Activated CD4-positive, alpha-beta memory T cell treated with anti-CD3 and anti-CD28 coated beads for 36 hours (primary cell): Measurements from ENCODE around the gene EHD4. TPM values are rescaled to one million over a fixed set of nuclear protein-coding genes. Genes with fewer than 3 reads are reported as not detected.

Experiments used
- CTCF ChIA-PET: fragments of 350-600 bp; sonication (Branson Sonifier 250); formaldehyde crosslinking; loops from one replicate; lab custom pipeline; 2021; ENCODE audit warnings: antibody characterized with exemption, inconsistent platforms; lab: Charles Lee
- POLR2A ChIA-PET: fragments of 350-600 bp; sonication (Branson Sonifier 250); formaldehyde crosslinking; loops from one replicate; lab custom pipeline; 2021; ENCODE audit warnings: antibody characterized with exemption; lab: Charles Lee
- DNase-seq: peaks from one replicate; pipeline ENCODE4 v3.0.0-alpha.2; 2020
- H3K27ac Mint-ChIP-seq: one replicate; pipeline ENCODE4 v1.8.0; 2021; ENCODE audit warnings: mixed read lengths
- H3K27me3 Mint-ChIP-seq: one replicate; pipeline ENCODE4 v1.8.0; 2021; ENCODE audit warnings: mixed read lengths
- H3K36me3 Mint-ChIP-seq: one replicate; pipeline ENCODE4 v1.8.0; 2021; ENCODE audit warnings: mixed read lengths
- H3K4me1 Mint-ChIP-seq: one replicate; pipeline ENCODE4 v1.8.0; 2021; ENCODE audit warnings: low read depth, mixed read lengths
- H3K4me3 Mint-ChIP-seq: one replicate; pipeline ENCODE4 v1.8.0; 2021; ENCODE audit warnings: mild to moderate bottlenecking, mixed read lengths
- H3K9me3 Mint-ChIP-seq: one replicate; pipeline ENCODE4 v1.8.0; 2021; ENCODE audit warnings: mixed read lengths
- intact Hi-C: fragments of 100-400 bp; cut with micrococcal nuclease; formaldehyde crosslinking; loops from one replicate; pipeline ENCODE4 v1.15.1; 2023
- total RNA-seq, 2 experiments: library from RNA; stranded (reverse); gene quantifications; one replicate each; pipeline ENCODE4 v1.2.3, GENCODE V29; 2021

Gene EHD4
- total RNA-seq, 2 experiments from 2014 or later, result 43.6 to 45.0 TPM

- no peaks in the 10 kb centered on the region for H3K27me3 Mint-ChIP-seq
- H3K36me3 Mint-ChIP-seq, result no peaks in the 10 kb centered on the region
- ChIA-PET CTCF (interaction anchor here (2.1 kb wide), 1 partner anchor 19 kb away, joined by 8 read pairs; no protein-coding TSS in a partner anchor), POLR2A (no interaction called here)
- H3K4me3 Mint-ChIP-seq, result no peak overlapping the region
- DNase-seq, result no peak
- intact Hi-C loops, result no loop called here
- no peaks in the 10 kb centered on the region for H3K9me3 Mint-ChIP-seq
- H3K4me1 Mint-ChIP-seq, result peaks cover 27% of the 10 kb centered on the region
- no peak overlapping the region for H3K27ac Mint-ChIP-seq
Observed at GRCh38 chr15:42009022-42009421, 36.7 kb upstream of the EHD4 start.

GRCh38 chr15:42007386-42007785, 35.0 kb upstream of the EHD4 start:
- Mint-ChIP-seq H3K27me3 (no peaks in the 10 kb centered on the region), H3K36me3 (no peaks in the 10 kb centered on the region), H3K9me3 (no peaks in the 10 kb centered on the region), H3K4me3 (no peak overlapping the region), H3K4me1 (peaks cover 27% of the 10 kb centered on the region), H3K27ac (no peak overlapping the region)
- no peak for DNase-seq
- ChIA-PET POLR2A (no interaction called here), CTCF (interaction anchor here (1.0 to 1.2 kb wide), 2 partner anchors 18 to 78 kb away, joined by 3 read pairs; no protein-coding TSS in a partner anchor)
- intact Hi-C loops, result no loop called here

GRCh38 chr15:42002333-42002732, 30.0 kb upstream of the EHD4 start:
- DNase-seq, result no peak
- intact Hi-C loops, result no loop called here
- ChIA-PET CTCF (interaction anchor here (1.7 to 4.2 kb wide), 2 partner anchors 12 to 54 kb away, joined by 9 to 21 read pairs; no protein-coding TSS in a partner anchor), POLR2A (no interaction called here)
- Mint-ChIP-seq H3K27me3 (peaks cover 2% of the 10 kb centered on the region), H3K4me3 (no peak overlapping the region), H3K36me3 (no peaks in the 10 kb centered on the region), H3K4me1 (peaks cover 8% of the 10 kb centered on the region), H3K27ac (no peak overlapping the region), H3K9me3 (no peaks in the 10 kb centered on the region)

- DNase-seq, result no peak
- peaks cover 2% of the 10 kb centered on the region for H3K27me3 Mint-ChIP-seq
- POLR2A ChIA-PET, result no interaction called here
- peaks cover 6% of the 10 kb centered on the region for H3K4me1 Mint-ChIP-seq
- intact Hi-C loops, result no loop called here
- H3K27ac Mint-ChIP-seq, result no peak overlapping the region
- H3K36me3 Mint-ChIP-seq, result no peaks in the 10 kb centered on the region
- no peaks in the 10 kb centered on the region for H3K9me3 Mint-ChIP-seq
- CTCF ChIA-PET, result interaction anchor here (0.6 to 4.2 kb wide), 3 partner anchors 11 to 384 kb away, joined by 3 to 21 read pairs (median 9); no protein-coding TSS in a partner anchor
- H3K4me3 Mint-ChIP-seq, result no peak overlapping the region
Observed at GRCh38 chr15:42001236-42001635, 28.9 kb upstream of the EHD4 start.

GRCh38 chr15:41999290-42000285, 27.2 kb upstream of the EHD4 start:
- DNase-seq, result peak; percentile 30
- H3K27me3 Mint-ChIP-seq, result peaks cover 2% of the 10 kb centered on the region
- H3K27ac Mint-ChIP-seq, result no peak overlapping the region
- no peak overlapping the region for H3K4me3 Mint-ChIP-seq
- H3K36me3 Mint-ChIP-seq, result no peaks in the 10 kb centered on the region
- peaks cover 6% of the 10 kb centered on the region for H3K4me1 Mint-ChIP-seq
- ChIA-PET CTCF (interaction anchor here (0.8 to 4.2 kb wide), 5 partner anchors 10 to 85 kb away, joined by 3 to 21 read pairs (median 5); no protein-coding TSS in a partner anchor), POLR2A (no interaction called here)
- H3K9me3 Mint-ChIP-seq, result no peaks in the 10 kb centered on the region
- intact Hi-C loops, result no loop called here

- ChIA-PET POLR2A (interaction anchor here (0.6 kb wide), 1 partner anchor 1373 kb away, joined by 3 read pairs; the partner anchor contains the start of gene ZSCAN29), CTCF (interaction anchor here (0.6 to 2.5 kb wide), 5 partner anchors 8 to 87 kb away, joined by 3 to 16 read pairs (median 7); no protein-coding TSS in a partner anchor)
- Mint-ChIP-seq H3K4me3 (no peak overlapping the region), H3K36me3 (no peaks in the 10 kb centered on the region), H3K27ac (no peak overlapping the region), H3K27me3 (peaks cover 2% of the 10 kb centered on the region), H3K4me1 (peaks cover 6% of the 10 kb centered on the region), H3K9me3 (no peaks in the 10 kb centered on the region)
- no peak for DNase-seq
- intact Hi-C loops, result no loop called here
Observed at GRCh38 chr15:41997845-41998244, 25.5 kb upstream of the EHD4 start.

GRCh38 chr15:41996921-41997592, 24.7 kb upstream of the EHD4 start:
- H3K36me3 Mint-ChIP-seq, result no peaks in the 10 kb centered on the region
- H3K4me1 Mint-ChIP-seq, result peaks cover 6% of the 10 kb centered on the region
- H3K4me3 Mint-ChIP-seq, result no peak overlapping the region
- intact Hi-C loops, result no loop called here
- peaks cover 2% of the 10 kb centered on the region for H3K27me3 Mint-ChIP-seq
- no peak overlapping the region for H3K27ac Mint-ChIP-seq
- H3K9me3 Mint-ChIP-seq, result no peaks in the 10 kb centered on the region
- POLR2A ChIA-PET, result no interaction called here
- CTCF ChIA-PET, result interaction anchor here (1.4 to 2.5 kb wide), 4 partner anchors 8 to 88 kb away, joined by 6 to 16 read pairs (median 12); no protein-coding TSS in a partner anchor
- DNase-seq, result no peak

- intact Hi-C loops, result no loop called here
- ChIA-PET CTCF (interaction anchor here (1.1 to 2.5 kb wide), 4 partner anchors 61 to 89 kb away, joined by 3 to 16 read pairs (median 6); no protein-coding TSS in a partner anchor), POLR2A (no interaction called here)
Observed at GRCh38 chr15:41996376-41996775, 24.0 kb upstream of the EHD4 start.

GRCh38 chr15:41995476-41995855, 23.1 kb upstream of the EHD4 start:
- Mint-ChIP-seq H3K36me3 (no peaks in the 10 kb centered on the region), H3K27ac (no peak overlapping the region)
- POLR2A ChIA-PET, result no interaction called here

More at GRCh38 chr15:41996376-41996775, 24.0 kb upstream of the EHD4 start:
- peaks cover 2% of the 10 kb centered on the region for H3K27me3 Mint-ChIP-seq
- H3K27ac Mint-ChIP-seq, result no peak overlapping the region
- no peak for DNase-seq
- no peaks in the 10 kb centered on the region for H3K9me3 Mint-ChIP-seq
- no peaks in the 10 kb centered on the region for H3K36me3 Mint-ChIP-seq
- H3K4me3 Mint-ChIP-seq, result no peak overlapping the region
- H3K4me1 Mint-ChIP-seq, result peaks cover 6% of the 10 kb centered on the region

GRCh38 chr15:41994772-41995475, 22.6 kb upstream of the EHD4 start:
- ChIA-PET POLR2A (no interaction called here), CTCF (interaction anchor here (0.8 to 2.7 kb wide), 5 partner anchors 58 to 89 kb away, joined by 3 to 12 read pairs (median 3); no protein-coding TSS in a partner anchor)
- H3K4me3 Mint-ChIP-seq, result no peak overlapping the region
- intact Hi-C loops, result no loop called here
- H3K27me3 Mint-ChIP-seq, result peaks cover 2% of the 10 kb centered on the region
- no peaks in the 10 kb centered on the region for H3K9me3 Mint-ChIP-seq
- no peaks in the 10 kb centered on the region for H3K36me3 Mint-ChIP-seq
- peaks cover 6% of the 10 kb centered on the region for H3K4me1 Mint-ChIP-seq
- H3K27ac Mint-ChIP-seq, result no peak overlapping the region
- DNase-seq, result no peak

More at GRCh38 chr15:41995476-41995855, 23.1 kb upstream of the EHD4 start:
- Mint-ChIP-seq H3K4me3 (no peak overlapping the region), H3K9me3 (no peaks in the 10 kb centered on the region), H3K4me1 (peaks cover 6% of the 10 kb centered on the region), H3K27me3 (peaks cover 2% of the 10 kb centered on the region)
- DNase-seq, result no peak
- CTCF ChIA-PET, result interaction anchor here (0.8 to 1.7 kb wide), 3 partner anchors 62 to 89 kb away, joined by 3 to 9 read pairs (median 3); no protein-coding TSS in a partner anchor
- intact Hi-C loops, result no loop called here

GRCh38 chr15:41994171-41994650, 21.9 kb upstream of the EHD4 start:
- ChIA-PET CTCF (interaction anchor here (1.3 to 2.7 kb wide), 5 partner anchors 11 to 144 kb away, joined by 3 to 12 read pairs (median 5); no protein-coding TSS in a partner anchor), POLR2A (no interaction called here)

More at GRCh38 chr15:41994171-41994650, 21.9 kb upstream of the EHD4 start:
- Mint-ChIP-seq H3K27me3 (peaks cover 2% of the 10 kb centered on the region), H3K36me3 (no peaks in the 10 kb centered on the region), H3K9me3 (no peaks in the 10 kb centered on the region), H3K4me1 (peaks cover 2% of the 10 kb centered on the region), H3K27ac (no peak overlapping the region), H3K4me3 (no peak overlapping the region)
- intact Hi-C loops, result no loop called here
- no peak for DNase-seq
